ENCODE data around the gene TOGARAM1. TPM values are rescaled to one million over a fixed set of nuclear protein-coding genes. Genes with fewer than 3 reads are reported as not detected.

The TOGARAM1 gene
- polyA plus RNA-seq, 1 of the 3 experiments (the other 2 are of a cell fraction), result 2.1 TPM

DNA sequence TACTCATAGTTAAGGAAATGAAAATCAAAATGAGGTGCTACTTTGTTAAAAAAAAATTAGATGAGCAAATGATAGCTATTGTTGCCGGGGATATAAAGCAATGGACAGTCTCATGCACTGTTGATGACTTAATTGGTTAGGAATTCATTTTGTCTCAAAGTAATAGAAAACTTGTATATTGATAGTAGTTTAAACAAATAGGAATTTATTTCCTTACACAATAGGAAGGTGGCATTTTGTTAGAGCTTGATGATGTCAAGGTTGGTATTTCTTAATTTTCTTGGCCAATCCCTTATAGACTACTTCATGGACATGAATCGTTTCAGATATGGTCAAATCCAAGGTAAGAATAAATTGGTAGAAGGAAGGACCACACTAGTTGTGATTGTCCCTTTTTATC lies 129.7 kb downstream of the TOGARAM1 start:
- TF ChIP-seq TEAD4 (IDR thresholded peaks at IDR 0.05; ENCODE audit: borderline replicate concordance, insufficient read depth) (no peak), RFX5 (IDR thresholded peaks at IDR 0.05; ENCODE audit: low read length) (no peak), RAD21 (IDR thresholded peaks at IDR 0.05; ENCODE audit: low read length) (no peak), SMC3 (IDR thresholded peaks at IDR 0.05; ENCODE audit: low read depth, low read length) (no peak), EZH2phosphoT487 (IDR thresholded peaks at IDR 0.05; ENCODE audit: borderline replicate concordance, low read depth) (no peak), NRF1 (IDR thresholded peaks at IDR 0.05; ENCODE audit: low read depth, low read length) (no peak), CHD2 (IDR thresholded peaks at IDR 0.05; ENCODE audit: low read length, partially characterized antibody) (no peak), RXRA (IDR thresholded peaks at IDR 0.05; ENCODE audit: borderline replicate concordance, low read depth) (no peak), RCOR1 (IDR thresholded peaks at IDR 0.05; ENCODE audit: low read length) (no peak), USF2 (IDR thresholded peaks at IDR 0.05; ENCODE audit: borderline replicate concordance, low read depth, low read length) (no peak), POLR2AphosphoS5 (IDR thresholded peaks at IDR 0.05; ENCODE audit: low read depth, low read length) (no peak), FOXM1 (IDR thresholded peaks at IDR 0.05; ENCODE audit: low read depth) (no peak), YY1 (IDR thresholded peaks at IDR 0.05; ENCODE audit: low read depth) (no peak), SIN3A (IDR thresholded peaks at IDR 0.05; ENCODE audit: borderline replicate concordance, low read depth, low read length) (no peak), EP300 (IDR thresholded peaks at IDR 0.05; ENCODE audit: borderline replicate concordance in 1 of 2, low read depth in 1 of 2, low read length in 1 of 2) (no peak)
- TF ChIP-seq, protein P1, sequence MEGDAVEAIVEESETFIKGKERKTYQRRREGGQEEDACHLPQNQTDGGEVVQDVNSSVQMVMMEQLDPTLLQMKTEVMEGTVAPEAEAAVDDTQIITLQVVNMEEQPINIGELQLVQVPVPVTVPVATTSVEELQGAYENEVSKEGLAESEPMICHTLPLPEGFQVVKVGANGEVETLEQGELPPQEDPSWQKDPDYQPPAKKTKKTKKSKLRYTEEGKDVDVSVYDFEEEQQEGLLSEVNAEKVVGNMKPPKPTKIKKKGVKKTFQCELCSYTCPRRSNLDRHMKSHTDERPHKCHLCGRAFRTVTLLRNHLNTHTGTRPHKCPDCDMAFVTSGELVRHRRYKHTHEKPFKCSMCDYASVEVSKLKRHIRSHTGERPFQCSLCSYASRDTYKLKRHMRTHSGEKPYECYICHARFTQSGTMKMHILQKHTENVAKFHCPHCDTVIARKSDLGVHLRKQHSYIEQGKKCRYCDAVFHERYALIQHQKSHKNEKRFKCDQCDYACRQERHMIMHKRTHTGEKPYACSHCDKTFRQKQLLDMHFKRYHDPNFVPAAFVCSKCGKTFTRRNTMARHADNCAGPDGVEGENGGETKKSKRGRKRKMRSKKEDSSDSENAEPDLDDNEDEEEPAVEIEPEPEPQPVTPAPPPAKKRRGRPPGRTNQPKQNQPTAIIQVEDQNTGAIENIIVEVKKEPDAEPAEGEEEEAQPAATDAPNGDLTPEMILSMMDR (IDR thresholded peaks at IDR 0.05), result no peak
- TF ChIP-seq, protein P2, sequence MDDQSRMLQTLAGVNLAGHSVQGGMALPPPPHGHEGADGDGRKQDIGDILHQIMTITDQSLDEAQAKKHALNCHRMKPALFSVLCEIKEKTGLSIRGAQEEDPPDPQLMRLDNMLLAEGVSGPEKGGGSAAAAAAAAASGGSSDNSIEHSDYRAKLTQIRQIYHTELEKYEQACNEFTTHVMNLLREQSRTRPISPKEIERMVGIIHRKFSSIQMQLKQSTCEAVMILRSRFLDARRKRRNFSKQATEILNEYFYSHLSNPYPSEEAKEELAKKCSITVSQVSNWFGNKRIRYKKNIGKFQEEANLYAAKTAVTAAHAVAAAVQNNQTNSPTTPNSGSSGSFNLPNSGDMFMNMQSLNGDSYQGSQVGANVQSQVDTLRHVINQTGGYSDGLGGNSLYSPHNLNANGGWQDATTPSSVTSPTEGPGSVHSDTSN (IDR thresholded peaks at IDR 0.05), result no peak
- H3K79me2 ChIP-seq (ENCODE audit: insufficient read depth), result peaks cover 87% of the 10 kb centered on the region
- no peak overlapping the region for H3K27ac ChIP-seq (ENCODE audit: low read depth in 2 of 2, low read length in 1 of 2)
- no peak overlapping the region for H3K4me2 ChIP-seq
- POLR2A ChIA-PET, result no interaction called here
- H3K9me2 ChIP-seq, result no peaks in the 10 kb centered on the region
- no peak for DNase-seq
- H3K36me3 ChIP-seq (replicated peaks in 1 of 2; ENCODE audit: control insufficient read depth in 1 of 2, insufficient read depth in 2 of 2, low read length in 1 of 2), result peaks cover 0 to 3% of the 10 kb centered on the region in 2 experiments
- peaks cover 29% of the 10 kb centered on the region for H4K20me1 ChIP-seq (ENCODE audit: insufficient read depth)
- no peaks in the 10 kb centered on the region; a peak in 1 of 4 replicates for H3K4me1 ChIP-seq (ENCODE audit: control insufficient read depth in 1 of 2, insufficient read depth in 2 of 2, low read depth in 1 of 2, low read length in 1 of 2)
- H3K27me3 ChIP-seq (ENCODE audit: insufficient read depth), result no peaks in the 10 kb centered on the region
- H3K9ac ChIP-seq, result no peak overlapping the region
- no peak overlapping the region for H3K4me3 ChIP-seq (ENCODE audit: low read depth in 2 of 2, low read length in 1 of 2)
- CTCF ChIA-PET, result interaction anchor here (0.6 to 1.2 kb wide), 2 partner anchors 13 to 42 kb away, joined by 3 read pairs; partner anchors contain the start of gene FKBP3
- H3K9me3 ChIP-seq, result no peaks in the 10 kb centered on the region
- WGBS (ENCODE audit: low lambda C conversion rate), result 88% methylated on average over 2 of the region's 2 CpGs
- peaks cover 5% of the 10 kb centered on the region for H3F3A ChIP-seq (replicated peaks; ENCODE audit: insufficient read depth)
- no peak overlapping the region for H2AFZ ChIP-seq (ENCODE audit: low read depth)
